Measurements from ENCODE around the gene THUMPD1. TPM values are rescaled to one million over a fixed set of nuclear protein-coding genes. Genes with fewer than 3 reads are reported as not detected.

The THUMPD1 gene
- total and polyA plus RNA-seq, 10 of the 15 experiments (the other 5 are each of a cell fraction or from before 2014, with no cell fraction given) = 21.5 to 49.5 (median 36.9) TPM

DNA sequence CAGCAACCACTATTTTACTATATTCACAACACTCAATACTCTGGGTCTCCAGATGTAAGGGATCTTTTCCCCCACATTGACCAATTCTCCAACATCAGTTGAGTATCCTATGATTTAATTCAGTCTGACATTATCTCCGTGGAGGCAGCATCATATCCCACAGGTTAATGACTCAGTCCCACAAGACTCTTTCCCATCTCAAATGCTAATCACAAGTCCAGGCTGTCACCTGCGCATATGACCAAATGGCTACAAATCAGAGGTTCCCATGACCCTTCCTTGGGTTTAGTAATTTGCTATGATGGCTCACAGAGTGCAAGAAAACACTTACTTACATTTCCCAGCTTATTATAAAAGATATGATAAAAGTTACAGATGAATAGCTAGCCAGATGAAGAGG, 40.9 kb upstream of the THUMPD1 start:
- Histone ChIP-seq H3K9ac (ENCODE audit: control insufficient read depth, insufficient read depth, low read length) (no peak overlapping the region), H2AFZ (ENCODE audit: control insufficient read depth, low read depth, low read length) (no peak overlapping the region), H3K4me1 (ENCODE audit: control insufficient read depth, insufficient read depth, low read length) (no peaks in the 10 kb centered on the region), H3K4me3 (no peak overlapping the region), H3K27me3 (replicated peaks in 1 of 2; ENCODE audit: control insufficient read depth in 2 of 2, insufficient read depth in 2 of 2, low read length in 1 of 2) (no peaks in the 10 kb centered on the region), H3K27ac (ENCODE audit: control insufficient read depth, insufficient read depth) (no peak overlapping the region), H3K4me2 (ENCODE audit: control insufficient read depth, insufficient read depth) (no peak overlapping the region), H3K36me3 (ENCODE audit: control insufficient read depth in 2 of 2, insufficient read depth in 2 of 2, low read length in 1 of 2) (no peaks in the 10 kb centered on the region), H3K79me2 (ENCODE audit: control insufficient read depth, insufficient read depth, low read length) (no peaks in the 10 kb centered on the region), H3K9me3 (replicated peaks; ENCODE audit: control insufficient read depth, insufficient read depth, low read length) (no peaks in the 10 kb centered on the region), H4K20me1 (ENCODE audit: control insufficient read depth, insufficient read depth) (no peaks in the 10 kb centered on the region)
- intact Hi-C loops (cut with micrococcal nuclease; ENCODE audit: unreplicated experiment) (no loop called here), in situ Hi-C loops (cut with MboI) (no loop called here)
- 98% methylated on average over 2 of the region's 2 CpGs for WGBS (ENCODE audit: insufficient coverage, insufficient replicate concordance, low lambda C conversion rate, missing lambda C conversion rate)
- DNase-seq (ENCODE audit: low read depth, low spot score) (no peak), ATAC-seq (no peak), FAIRE-seq (no peak)
- ChIA-PET RAD21 (ENCODE audit: unreplicated experiment) (no interaction called here), SMC1A (ENCODE audit: uncharacterized antibody, unreplicated experiment) (interaction anchor here (0.6 to 1.8 kb wide), 3 partner anchors 10 to 299 kb away, joined by 3 to 4 read pairs (median 3); no protein-coding TSS in a partner anchor), POLR2A (no interaction called here), CTCF (interaction anchor here (6.2 kb wide), 1 partner anchor 8 kb away, joined by 36 read pairs; no protein-coding TSS in a partner anchor)
- BruUV-seq (replicated peaks) = no TSS peak
- TF ChIP-seq FOS (IDR thresholded peaks at IDR 0.05; ENCODE audit: borderline replicate concordance, extremely low read depth, insufficient read length) = no peak
- no peak for TF ChIP-seq NFIC (IDR thresholded peaks at IDR 0.05; ENCODE audit: low read depth, low read length)

DNA sequence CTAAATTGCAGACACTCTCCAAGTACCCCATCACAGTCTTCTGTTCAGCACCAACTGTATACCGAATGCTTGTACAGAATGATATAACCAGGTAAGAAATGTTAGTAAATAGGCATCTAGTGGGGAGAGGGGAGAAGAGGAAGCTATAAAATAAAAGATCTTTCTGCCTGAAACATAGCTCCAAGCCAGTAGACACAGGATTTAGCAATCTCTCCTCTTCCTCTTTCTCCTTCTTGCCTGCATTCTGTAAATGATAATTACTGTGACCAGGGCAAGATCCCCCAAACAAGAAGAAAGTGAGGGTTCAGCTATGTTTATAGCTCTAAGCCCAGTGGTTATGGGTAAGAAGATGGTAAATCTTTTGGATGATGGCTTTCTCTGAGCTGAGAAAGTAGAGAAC, 40.1 kb upstream of the THUMPD1 start:
- ChIA-PET RAD21 (ENCODE audit: unreplicated experiment) (no interaction called here), CTCF (interaction anchor here (6.2 kb wide), 1 partner anchor 7 kb away, joined by 36 read pairs; no protein-coding TSS in a partner anchor), POLR2A (no interaction called here), SMC1A (ENCODE audit: uncharacterized antibody, unreplicated experiment) (interaction anchor here (0.6 to 1.8 kb wide), 2 partner anchors 9 to 300 kb away, joined by 3 to 4 read pairs; no protein-coding TSS in a partner anchor)
- BruUV-seq (replicated peaks) = no TSS peak
- Histone ChIP-seq H3K79me2 (ENCODE audit: control insufficient read depth, insufficient read depth, low read length) (no peaks in the 10 kb centered on the region), H3K9me3 (replicated peaks; ENCODE audit: control insufficient read depth, insufficient read depth, low read length) (no peaks in the 10 kb centered on the region), H3K4me1 (ENCODE audit: control insufficient read depth, insufficient read depth, low read length) (no peaks in the 10 kb centered on the region), H3K27ac (ENCODE audit: control insufficient read depth, insufficient read depth) (no peak overlapping the region), H3K4me2 (ENCODE audit: control insufficient read depth, insufficient read depth) (no peak overlapping the region), H4K20me1 (ENCODE audit: control insufficient read depth, insufficient read depth) (no peaks in the 10 kb centered on the region), H2AFZ (ENCODE audit: control insufficient read depth, low read depth, low read length) (no peak overlapping the region), H3K27me3 (replicated peaks in 1 of 2; ENCODE audit: control insufficient read depth in 2 of 2, insufficient read depth in 2 of 2, low read length in 1 of 2) (no peaks in the 10 kb centered on the region), H3K9ac (ENCODE audit: control insufficient read depth, insufficient read depth, low read length) (no peak overlapping the region), H3K4me3 (no peak overlapping the region), H3K36me3 (ENCODE audit: control insufficient read depth in 2 of 2, insufficient read depth in 2 of 2, low read length in 1 of 2) (no peaks in the 10 kb centered on the region)
- FAIRE-seq (no peak), DNase-seq (ENCODE audit: low read depth, low spot score) (no peak), ATAC-seq (no peak)
- WGBS (ENCODE audit: insufficient coverage, insufficient replicate concordance, low lambda C conversion rate, missing lambda C conversion rate) = 46% methylated on average over 1 of the region's 1 CpG
- TF ChIP-seq WRNIP1 (IDR thresholded peaks at IDR 0.05; ENCODE audit: borderline replicate concordance, low read depth, low read length) = no peak
- no peak for TF ChIP-seq YY1 (IDR thresholded peaks at IDR 0.05; ENCODE audit: low read depth, low read length)
- TF ChIP-seq, protein P1, sequence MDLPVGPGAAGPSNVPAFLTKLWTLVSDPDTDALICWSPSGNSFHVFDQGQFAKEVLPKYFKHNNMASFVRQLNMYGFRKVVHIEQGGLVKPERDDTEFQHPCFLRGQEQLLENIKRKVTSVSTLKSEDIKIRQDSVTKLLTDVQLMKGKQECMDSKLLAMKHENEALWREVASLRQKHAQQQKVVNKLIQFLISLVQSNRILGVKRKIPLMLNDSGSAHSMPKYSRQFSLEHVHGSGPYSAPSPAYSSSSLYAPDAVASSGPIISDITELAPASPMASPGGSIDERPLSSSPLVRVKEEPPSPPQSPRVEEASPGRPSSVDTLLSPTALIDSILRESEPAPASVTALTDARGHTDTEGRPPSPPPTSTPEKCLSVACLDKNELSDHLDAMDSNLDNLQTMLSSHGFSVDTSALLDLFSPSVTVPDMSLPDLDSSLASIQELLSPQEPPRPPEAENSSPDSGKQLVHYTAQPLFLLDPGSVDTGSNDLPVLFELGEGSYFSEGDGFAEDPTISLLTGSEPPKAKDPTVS (IDR thresholded peaks at IDR 0.05; ENCODE audit: low read depth, low read length) = no peak
- TF ChIP-seq ZNF622 (IDR thresholded peaks at IDR 0.05) = no peak
- in situ Hi-C loops (cut with MboI) (no loop called here), intact Hi-C loops (cut with micrococcal nuclease; ENCODE audit: unreplicated experiment) (no loop called here)

All from GM12878 (cell line).